Measurements from ENCODE around the gene TEC.

Gene TEC

GRCh38 chr4:48261281-48261680 is 8.4 kb downstream of the TEC start:
- no peak for TF ChIP-seq CTCF (IDR thresholded peaks at IDR 0.05; ENCODE audit: extremely low read depth, insufficient read depth, missing control alignments)
- in situ Hi-C loops (cut with MboI; ENCODE audit: low pct_unique_long_range_greater_than_20kb, low sequenced_read_pairs, unreplicated experiment): no loop called here

GRCh38 chr4:48259748-48260147 is 9.9 kb downstream of the TEC start:
- DNase-seq (ENCODE audit: low spot score): no peak
- no peak for TF ChIP-seq CTCF (IDR thresholded peaks at IDR 0.05; ENCODE audit: extremely low read depth, insufficient read depth, missing control alignments)
- in situ Hi-C loops (cut with MboI; ENCODE audit: low pct_unique_long_range_greater_than_20kb, low sequenced_read_pairs, unreplicated experiment): no loop called here

More at GRCh38 chr4:48261281-48261680, 8.4 kb downstream of the TEC start:
- no peak for DNase-seq (ENCODE audit: low spot score)

GRCh38 chr4:48258845-48259397 is 10.7 kb downstream of the TEC start:
- no peak for DNase-seq (ENCODE audit: low spot score)

GRCh38 chr4:48255959-48256342 is 13.7 kb downstream of the TEC start:
- no peak for TF ChIP-seq CTCF (IDR thresholded peaks at IDR 0.05; ENCODE audit: extremely low read depth, insufficient read depth, missing control alignments)
- in situ Hi-C loops (cut with MboI; ENCODE audit: low pct_unique_long_range_greater_than_20kb, low sequenced_read_pairs, unreplicated experiment): no loop called here
- DNase-seq (ENCODE audit: low spot score): no peak

More at GRCh38 chr4:48258845-48259397, 10.7 kb downstream of the TEC start:
- no peak for TF ChIP-seq CTCF (IDR thresholded peaks at IDR 0.05; ENCODE audit: extremely low read depth, insufficient read depth, missing control alignments)
- in situ Hi-C loops (cut with MboI; ENCODE audit: low pct_unique_long_range_greater_than_20kb, low sequenced_read_pairs, unreplicated experiment): no loop called here

- no peak for DNase-seq (ENCODE audit: low spot score)
- in situ Hi-C loops (cut with MboI; ENCODE audit: low pct_unique_long_range_greater_than_20kb, low sequenced_read_pairs, unreplicated experiment): no loop called here
- TF ChIP-seq CTCF (IDR thresholded peaks at IDR 0.05; ENCODE audit: extremely low read depth, insufficient read depth, missing control alignments): no peak
Observed at GRCh38 chr4:48255072-48255958, 14.3 kb downstream of the TEC start.

GRCh38 chr4:48254381-48255071 is 15.1 kb downstream of the TEC start:
- TF ChIP-seq CTCF (IDR thresholded peaks at IDR 0.05; ENCODE audit: extremely low read depth, insufficient read depth, missing control alignments): no peak
- in situ Hi-C loops (cut with MboI; ENCODE audit: low pct_unique_long_range_greater_than_20kb, low sequenced_read_pairs, unreplicated experiment): no loop called here
- DNase-seq (ENCODE audit: low spot score): no peak
